GM10847 (cell line): ENCODE data around the gene TMEM119.

Source experiments
- POLR2A ChIP-seq: IDR thresholded peaks from 2 replicates; pipeline ENCODE4 v1.6.1; 2011; ENCODE audit not compliant: insufficient read length; ENCODE audit errors: extremely low read depth

TMEM119 gene, protein sequence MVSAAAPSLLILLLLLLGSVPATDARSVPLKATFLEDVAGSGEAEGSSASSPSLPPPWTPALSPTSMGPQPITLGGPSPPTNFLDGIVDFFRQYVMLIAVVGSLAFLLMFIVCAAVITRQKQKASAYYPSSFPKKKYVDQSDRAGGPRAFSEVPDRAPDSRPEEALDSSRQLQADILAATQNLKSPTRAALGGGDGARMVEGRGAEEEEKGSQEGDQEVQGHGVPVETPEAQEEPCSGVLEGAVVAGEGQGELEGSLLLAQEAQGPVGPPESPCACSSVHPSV

DNA sequence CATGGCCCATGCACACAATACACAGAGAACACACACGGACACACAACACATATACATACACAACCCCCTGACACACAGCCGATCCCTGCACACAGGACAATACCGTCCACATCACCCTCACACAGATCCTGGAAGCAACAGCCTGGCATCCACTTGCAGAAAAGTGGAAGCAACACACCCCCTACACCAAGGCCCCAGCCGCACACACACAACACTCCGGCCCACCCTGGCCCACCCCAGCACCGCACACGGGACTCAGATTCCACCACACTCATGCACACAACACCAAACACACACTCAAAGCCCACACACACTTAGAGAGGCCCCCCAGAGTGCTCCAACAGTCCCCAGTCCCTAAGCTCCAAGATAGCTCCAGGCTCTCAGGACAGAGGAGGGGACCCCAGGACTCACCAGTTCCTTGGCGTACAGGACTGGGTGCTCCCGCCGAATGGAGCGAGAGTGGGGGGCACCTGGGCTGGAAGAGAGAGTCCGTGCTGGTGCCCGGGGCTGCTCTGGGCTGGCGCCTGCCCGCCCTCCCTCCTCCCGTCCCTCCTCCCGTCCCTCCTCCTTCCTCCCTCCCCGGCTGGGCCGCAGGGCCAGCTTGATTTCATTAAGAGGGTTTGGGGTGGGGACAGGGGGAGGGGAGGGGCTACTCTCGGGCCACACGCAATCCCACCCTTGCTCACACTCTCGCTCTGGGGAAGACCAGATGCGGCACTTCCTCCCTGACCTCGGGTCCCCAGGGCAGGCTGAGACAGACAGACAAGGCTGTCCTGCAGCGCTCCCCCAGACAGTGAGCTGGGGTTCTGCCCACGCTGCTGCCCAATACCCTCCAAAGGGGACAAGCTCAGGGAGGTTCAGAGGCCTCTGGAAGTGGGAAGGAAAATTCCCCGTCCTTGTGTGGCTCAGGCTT is at the start of gene TMEM119:
TSS of gene TMEM119 (minus strand) at position 526 of the 913 bp plus-strand sequence. CDS start 5,701 bp downstream, outside the sequence.
- TF ChIP-seq POLR2A: no peak

DNA sequence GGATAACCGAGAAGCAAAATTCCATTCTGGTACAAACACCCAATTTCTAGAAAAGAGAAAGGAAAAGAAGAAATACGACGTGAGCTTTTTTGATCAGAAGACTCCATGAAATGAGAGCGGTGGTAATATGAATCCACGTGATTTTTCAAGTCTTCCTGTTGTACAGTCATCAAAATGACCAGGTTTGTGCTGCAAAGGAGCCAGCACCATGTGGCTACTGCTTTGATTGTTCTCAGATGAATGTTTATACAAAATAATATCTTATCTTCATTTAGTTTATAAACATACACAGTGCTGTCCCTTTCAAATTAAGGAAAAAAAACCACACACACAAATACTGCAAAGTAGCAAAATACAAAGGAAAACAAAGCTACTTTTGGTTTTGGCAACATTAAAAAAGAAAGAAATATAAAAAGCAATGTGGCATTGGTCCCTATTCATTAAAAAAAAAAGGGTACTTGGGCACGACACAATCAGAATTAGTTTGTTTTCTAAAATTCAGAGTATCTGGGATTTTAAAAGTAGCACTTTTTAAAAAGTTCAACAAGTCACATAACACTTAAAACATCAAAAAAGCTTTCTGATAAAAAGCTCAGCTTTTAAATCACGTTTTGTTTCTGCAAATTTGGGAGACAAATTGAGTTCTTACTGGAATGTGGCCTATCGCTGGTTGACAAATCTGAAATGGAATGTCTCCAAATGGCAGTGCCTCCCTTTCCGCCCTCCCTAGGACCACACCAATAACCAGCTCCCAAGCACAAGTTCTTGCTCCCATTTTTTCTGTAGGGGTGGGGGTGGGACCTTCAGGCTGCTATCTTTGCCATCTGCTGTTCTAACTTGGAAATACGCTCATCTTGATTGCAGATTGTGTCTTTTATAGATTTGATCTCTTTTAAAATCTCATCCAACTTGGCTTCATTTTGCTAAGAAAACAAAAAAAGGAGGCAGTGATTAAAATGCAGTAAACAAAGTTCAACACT is 49.0 kb upstream of the TMEM119 start:
- TF ChIP-seq POLR2A: no peak

DNA sequence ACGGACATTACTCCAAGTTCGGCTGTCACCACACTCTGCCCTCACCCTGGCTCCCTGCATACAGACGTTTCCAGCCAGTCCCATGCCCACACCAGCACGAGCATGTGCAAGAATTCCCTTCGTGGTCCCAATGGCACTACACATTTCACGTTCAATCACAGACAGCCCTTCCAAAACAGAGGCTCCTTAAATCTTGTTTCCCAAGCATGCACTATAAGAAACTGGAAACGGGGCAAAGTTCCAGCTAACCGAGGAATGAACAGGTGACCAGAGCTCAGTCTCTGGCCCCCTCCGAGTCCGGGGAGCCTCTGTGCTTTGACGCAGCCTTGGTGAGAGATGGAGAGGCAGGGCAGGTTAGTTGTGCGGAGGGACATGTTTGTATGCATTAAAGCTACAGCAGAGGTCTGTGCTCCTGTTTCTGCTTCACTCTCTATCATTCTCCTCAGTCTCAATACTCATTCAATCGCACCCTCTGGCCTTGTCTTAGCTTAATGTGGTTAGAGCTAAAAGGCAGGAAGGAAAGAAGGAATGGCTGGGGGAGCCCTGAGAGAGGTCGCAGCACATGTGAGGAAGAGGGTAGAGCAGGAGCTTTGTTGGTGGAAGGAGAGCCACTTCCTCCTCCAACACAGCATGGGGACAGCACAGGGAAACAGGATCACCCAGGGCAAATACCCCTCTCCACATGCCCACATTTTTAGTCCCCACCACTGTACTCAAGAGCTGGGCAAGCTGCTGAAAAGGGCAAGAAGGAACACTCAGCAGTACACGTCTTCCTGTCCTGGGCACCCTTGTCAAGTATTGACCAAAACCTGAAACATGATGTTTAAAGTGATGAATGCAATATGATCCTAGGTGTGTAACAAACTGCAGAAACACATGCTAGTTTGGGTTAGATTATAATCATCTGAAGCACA is 48.1 kb upstream of the TMEM119 start:
- no peak for TF ChIP-seq POLR2A

DNA sequence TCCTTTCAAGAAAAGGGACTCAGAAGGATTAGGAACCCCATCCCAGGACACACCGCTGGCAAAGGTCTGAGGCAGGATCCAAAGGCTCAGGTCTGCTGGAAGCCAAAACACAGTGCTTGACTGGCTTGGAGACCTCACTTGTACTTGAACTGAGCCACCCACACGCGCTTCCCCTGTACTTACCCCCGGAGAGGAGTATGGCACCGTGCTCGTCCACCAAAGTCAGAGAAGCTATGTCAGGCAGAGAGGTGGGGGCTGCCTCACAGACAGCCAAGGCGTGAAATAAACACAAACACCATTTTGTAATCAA is 46.9 kb upstream of the TMEM119 start:
- no peak for TF ChIP-seq POLR2A

DNA sequence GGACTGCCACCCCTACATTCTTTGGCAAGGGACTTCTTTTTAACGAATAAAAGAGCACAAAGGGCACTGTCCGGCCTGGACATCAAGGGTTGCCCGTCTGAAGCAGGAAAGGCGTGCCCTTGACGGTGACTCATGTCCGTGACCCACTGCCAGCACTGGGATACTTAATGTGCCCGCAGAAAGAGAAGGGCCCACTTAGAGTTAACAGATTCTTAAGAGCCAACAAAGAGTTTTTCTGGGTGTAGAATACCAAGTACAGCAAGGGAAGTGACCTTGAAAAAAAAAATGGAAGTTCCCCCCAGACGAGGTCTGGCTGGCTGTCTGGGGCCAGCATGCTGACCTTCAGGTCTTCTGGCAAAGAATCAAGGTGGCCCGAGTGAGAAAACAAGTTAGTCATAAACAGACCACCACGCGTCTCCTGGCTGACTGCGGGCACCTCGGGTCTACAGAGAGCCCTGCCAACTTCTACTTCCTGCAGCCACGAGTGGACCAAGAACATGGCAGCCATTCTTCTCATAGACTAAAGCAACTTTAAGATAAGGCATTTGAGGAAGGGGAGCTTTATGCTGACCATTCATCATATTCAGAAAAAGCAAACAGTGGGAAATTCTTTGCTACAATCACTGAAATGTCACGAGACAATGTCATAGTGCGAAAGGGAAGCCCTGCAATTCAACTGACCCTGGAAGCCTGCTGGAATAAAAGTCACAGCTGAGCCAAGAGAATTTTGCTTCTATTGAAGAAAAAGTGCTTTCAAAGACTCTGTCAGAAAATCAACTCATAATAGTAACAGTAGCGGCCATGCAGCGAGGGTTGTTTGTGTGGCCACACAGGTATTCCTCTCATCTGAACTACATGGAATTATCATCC is 46.3 kb upstream of the TMEM119 start:
- TF ChIP-seq POLR2A: no peak

DNA sequence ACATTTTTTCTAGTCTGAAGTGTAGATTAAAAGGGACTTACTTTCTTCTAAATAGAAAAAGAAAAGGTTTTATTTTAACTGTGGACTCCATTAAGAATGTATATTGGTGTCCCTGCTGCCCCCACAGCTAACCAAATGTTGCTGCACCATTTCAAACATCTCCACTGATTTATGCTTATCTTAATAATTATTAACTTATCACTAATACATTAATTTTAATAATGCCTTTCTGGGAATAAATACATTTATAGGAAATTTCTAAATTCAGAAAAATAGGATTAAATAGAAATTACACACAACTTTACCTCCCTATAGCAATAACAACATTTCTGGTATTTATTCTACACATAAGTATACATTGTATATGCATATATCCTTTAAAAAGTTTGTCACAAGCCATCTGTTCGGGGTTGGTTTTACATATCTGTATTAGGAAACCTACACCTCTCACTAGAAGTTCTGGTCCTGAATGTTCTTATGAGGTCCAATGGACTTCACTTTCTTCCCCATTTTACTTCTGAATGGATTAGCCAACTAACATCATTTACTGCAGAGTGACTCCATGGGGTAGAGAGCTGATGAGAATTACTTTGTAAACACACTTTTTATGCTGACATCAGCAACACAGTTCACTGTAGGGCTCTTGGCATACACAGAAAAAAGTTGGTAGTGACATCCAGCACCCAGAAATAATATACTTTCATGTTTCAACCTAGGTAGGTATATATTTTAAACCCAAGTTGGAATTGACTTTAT is 45.2 kb upstream of the TMEM119 start:
- TF ChIP-seq POLR2A: no peak

DNA sequence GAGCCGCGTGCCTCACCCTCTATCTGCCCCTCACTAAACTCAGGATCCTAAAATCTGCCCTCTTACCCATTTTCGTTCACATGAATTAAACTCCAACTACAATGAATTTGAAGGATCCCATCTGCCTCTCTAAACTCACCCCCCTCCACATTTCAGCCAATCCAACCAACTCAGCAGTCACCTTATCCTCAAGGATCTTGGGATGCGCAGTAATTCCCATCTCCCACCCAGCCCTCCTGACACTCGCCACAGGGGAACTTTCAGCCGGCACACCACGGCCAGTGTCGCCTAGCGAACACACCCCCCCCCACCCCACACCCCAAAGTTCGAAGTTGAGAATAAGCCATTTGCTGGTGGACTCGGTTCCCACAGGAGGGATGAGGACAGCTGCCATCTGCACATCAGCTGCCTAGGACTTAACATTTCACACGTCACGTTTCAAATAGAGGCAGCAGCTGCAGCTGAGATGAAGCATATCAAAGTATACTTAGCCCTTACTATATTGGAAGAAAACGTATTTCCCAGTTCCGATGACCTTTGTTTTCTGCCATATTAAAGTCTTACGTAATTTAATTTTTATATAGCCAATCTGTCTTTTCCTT is 44.5 kb upstream of the TMEM119 start:
- TF ChIP-seq POLR2A: no peak

DNA sequence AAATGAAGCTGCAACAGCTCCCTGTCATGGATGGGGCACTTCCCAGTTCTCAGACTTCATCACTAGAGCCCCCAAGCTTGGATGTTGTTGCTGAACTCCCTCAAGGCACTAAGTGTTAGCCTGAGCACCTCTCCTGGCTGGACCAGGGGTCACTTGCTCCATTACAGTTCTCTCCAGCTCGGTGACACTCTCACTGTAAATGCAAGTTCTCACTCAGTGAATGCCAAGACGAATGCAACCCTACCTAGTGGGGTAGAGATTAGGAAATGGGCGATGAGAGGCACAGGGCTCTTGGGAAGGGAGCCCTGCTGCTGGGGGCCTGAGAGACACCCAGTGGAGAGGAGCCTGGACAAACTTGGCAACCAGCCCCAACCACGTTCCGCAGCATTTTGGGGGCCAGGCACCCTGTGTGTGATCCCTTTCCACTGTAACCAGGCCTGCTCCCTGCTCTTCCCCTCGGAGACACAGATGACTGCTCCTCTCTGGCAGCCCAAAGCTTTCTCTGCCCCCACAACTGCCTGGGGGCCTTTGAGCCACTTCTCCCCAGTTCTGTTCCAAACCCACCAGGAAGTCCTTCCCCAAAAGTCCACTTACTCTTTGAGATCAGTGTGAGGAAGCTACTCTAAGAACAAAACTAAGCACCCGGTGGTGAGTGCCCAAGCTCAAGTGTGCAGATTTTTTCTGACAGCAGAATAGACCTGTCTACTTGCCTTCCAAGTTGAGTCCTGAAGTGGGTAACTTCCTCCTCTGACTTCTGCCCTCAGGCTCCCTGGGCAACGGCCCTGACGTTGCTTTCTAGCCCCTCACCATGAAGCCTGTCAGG is 43.8 kb upstream of the TMEM119 start:
- no peak for TF ChIP-seq POLR2A

DNA sequence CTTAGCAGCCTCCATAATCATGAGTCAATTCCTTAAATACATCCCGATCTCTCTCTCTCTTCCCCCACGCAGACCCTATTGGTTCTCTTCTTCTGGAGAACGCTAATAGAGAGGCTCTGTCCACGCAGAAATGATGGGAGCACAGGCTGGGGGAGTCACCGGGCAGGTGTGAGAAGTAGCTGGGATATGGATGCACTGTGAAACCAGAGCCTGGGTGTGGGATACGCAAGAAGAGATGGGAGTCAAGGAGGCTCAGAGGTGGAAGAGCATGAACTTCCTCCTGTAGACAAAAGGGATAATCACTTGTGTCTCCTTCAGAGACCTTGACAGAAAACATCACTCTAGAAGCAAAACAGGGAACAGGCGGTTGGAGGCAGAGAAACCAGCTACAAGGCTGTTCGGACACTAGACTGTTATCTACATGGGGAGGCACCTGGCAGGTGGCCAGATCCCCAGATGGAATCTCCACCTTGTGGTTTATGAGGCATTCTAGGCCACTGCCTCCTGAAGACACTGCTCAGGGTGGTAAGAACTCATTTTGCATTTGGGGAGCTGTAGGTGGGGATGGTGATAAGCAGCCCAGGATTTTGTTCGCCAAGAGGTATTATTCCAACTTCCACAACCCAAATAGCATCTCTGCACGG is 43.0 kb upstream of the TMEM119 start:
- no peak for TF ChIP-seq POLR2A

DNA sequence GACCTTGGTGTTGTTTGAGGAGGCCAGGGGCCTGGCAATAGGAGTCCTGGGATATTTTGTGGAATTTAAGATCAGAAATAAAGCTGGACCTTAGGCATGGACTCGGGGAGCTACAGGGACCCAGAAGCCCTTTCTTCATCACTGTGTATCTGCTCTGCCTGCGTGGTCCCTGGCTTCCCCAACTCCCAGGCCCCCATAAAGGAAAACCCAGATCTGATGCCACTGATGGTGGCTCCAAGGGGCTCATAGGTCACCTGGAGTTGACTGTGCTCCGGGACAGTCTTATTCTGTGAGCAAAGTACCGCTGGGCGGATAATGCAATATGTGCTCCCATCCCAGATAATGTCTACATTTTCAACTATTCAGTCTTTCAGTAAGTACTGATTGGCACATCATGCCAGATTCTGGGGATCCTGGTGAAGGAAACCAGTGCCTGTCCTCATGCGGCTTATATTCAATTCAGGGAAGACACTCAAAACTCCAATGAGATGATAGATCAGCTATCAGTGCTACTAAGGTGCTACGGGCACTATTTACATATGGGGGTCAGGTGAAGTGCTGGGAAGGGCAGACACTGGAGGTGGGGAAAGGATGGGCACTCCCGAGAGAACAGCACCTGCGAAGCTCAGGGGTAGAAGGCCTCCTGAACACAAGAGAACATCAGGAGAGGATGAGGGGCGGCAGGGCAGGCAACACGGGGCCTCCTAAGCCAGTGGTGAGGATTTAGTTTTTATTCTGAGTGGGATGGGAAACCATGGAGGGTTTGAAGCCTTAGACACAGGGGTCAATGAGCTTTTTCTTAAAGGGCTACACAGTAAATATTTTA is 41.3 kb upstream of the TMEM119 start:
- no peak for TF ChIP-seq POLR2A
